GM18519 (cell line): ENCODE data around the gene SYTL3.

ENCODE experiments used
- ATAC-seq: cut with Tn5 transposase; IDR thresholded peaks from one replicate; pipeline ENCODE4 v1.9.1; 2021; ENCODE audit warnings: mild to moderate bottlenecking, moderate library complexity; ENCODE audit not compliant: unreplicated experiment, low FRiP score

The SYTL3 gene

DNA sequence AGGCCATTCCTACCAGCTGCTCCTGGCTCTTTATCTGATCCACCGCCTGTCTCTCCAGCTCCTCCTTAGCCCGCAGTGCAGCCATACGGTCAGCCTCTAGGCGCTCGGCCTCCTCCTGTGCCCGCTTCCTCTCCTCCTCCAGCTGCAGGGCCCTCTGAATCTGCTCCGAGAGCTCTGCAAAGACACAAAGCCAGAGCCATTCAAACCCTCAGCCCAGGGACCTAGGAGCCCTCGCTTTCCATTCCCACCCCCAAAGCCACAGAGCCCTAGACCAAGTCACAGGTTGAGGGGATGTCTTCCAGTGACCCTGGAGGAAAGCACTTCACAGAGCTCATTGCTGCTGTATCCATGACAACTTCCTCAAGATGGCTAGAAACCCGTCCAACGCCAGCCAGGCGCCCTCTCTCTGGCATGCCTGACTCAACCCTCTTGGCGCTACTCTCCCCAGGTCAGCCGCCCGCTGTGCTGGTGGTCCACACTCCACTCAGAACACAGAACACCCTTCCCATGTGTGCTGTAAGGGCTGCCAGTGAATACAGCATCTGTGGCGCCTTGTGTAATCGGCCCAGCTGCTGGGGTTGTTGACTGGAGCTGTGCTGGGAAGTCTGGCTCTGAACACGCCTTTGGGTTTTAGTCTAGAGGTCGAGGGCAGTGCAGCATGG is 120.0 kb downstream of the SYTL3 start:
- no peak for ATAC-seq

DNA sequence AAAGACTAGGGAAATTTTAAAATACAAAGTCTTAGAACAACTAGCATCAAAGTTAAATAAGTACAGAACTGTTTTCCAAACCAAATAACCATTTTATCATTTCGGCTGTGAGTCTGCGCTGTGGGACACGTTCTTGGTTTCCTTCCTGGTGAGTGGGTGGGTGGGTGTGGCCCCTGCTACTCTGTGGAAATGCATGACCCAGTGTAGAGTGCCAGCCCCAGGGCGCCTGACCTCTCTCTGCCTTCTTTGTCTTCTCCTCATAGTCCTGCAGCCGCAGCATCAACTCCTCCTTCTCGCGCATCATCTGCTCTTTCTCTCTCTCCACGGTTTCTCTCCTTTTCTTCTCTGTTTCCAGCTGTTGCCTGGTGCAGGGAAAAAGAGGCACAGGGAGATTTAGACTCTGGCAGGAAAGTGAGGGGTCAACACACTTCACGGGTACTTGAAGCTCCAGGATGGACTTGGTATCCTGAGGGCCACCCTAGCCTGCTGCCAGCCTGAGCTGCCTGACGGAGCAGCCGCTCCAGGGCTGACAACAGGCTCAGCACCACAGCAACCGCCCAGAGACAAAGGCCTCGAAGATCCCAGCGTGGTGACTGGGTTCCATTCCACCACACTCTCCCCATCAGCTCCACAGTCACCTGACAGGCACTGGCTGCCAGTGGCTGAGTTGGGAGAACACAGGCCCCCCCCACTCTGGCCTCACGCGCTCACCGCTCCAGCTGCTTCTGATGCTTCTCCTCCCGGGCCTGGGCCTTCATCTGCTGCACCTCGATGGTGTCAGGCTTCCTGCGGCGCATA is 120.9 kb downstream of the SYTL3 start:
- no peak for ATAC-seq

GRCh38 chr6:158771399-158772152 is 121.7 kb downstream of the SYTL3 start:
- no peak for ATAC-seq

GRCh38 chr6:158772172-158772571 is 122.3 kb downstream of the SYTL3 start:
- ATAC-seq = no peak

GRCh38 chr6:158772851-158773371 is 123.1 kb downstream of the SYTL3 start:
- no peak for ATAC-seq

GRCh38 chr6:158773581-158774449 is 124.0 kb downstream of the SYTL3 start:
- no peak for ATAC-seq

DNA sequence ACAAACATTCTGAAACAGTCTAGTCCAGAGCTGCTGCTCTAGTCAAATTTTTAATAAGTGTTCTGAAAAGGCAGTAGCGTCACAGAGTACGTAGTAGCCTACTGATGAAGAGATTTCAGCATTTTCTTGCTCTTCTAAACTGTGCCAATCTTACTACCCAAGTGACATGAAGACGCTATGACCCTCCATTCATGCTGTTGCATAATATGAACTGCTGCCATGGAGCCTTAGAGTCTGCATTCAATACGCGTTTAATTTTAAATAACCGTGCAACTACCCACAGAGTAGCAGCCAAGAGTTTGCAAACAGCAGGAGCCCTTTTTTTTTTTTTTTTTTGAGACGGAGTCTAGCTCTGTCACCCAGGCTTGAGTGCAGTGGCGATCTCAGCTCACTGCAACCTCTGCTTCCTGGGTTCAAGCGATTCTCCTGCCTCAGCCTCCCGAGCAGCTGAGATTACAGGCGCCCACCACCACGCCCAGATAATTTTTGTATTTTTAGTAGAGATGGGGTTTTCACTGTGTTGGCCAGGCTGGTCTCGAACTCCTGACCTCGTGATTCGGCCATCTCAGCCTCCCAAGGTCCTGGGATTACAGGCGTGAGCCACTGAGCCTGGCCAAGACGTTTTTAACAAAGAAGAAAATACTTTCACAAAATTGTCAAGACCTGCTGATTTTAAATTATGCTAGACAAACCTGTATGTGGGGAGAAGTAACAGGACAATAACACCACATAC is 125.0 kb downstream of the SYTL3 start:
- no peak for ATAC-seq

DNA sequence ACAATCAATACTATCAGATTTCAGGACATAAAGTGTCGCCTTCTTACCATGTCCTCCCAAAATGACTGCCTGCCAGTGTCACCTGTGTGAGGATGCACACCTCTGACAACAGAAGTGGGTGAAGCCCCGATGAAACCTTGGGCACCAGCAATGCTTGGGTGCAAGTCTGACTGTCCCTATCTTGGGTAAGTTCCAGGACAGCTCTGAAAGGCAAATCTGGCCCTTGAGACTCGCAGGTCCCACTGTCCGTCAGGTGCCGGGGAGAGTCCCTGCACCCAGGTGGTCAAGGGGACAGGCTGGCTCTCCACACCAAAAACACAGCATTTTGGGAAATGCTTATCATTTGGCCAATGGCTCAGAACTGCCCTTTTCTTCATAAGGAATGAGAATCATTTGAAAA is 126.0 kb downstream of the SYTL3 start:
- ATAC-seq = no peak

DNA sequence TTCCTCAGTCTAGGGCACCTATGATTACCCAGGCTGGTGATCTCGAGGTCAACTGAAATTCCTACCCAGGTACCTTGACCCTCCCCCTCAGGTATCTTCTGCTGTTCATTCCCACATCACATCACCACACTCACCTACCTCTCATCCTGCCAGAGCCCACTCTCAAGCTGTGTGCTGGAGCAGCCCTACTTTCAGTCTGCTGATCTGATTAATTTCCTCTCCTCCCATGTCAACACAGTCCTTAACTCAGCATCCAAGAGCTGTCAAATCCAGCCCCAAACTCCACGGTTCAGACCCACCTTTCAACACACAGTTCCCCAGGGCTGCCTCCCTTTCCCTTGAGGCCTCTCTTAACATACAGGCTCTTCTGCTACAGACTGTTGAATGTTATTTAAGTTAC is 126.9 kb downstream of the SYTL3 start:
- no peak for ATAC-seq

GRCh38 chr6:158777510-158777909 is 127.7 kb downstream of the SYTL3 start:
- ATAC-seq = no peak

DNA sequence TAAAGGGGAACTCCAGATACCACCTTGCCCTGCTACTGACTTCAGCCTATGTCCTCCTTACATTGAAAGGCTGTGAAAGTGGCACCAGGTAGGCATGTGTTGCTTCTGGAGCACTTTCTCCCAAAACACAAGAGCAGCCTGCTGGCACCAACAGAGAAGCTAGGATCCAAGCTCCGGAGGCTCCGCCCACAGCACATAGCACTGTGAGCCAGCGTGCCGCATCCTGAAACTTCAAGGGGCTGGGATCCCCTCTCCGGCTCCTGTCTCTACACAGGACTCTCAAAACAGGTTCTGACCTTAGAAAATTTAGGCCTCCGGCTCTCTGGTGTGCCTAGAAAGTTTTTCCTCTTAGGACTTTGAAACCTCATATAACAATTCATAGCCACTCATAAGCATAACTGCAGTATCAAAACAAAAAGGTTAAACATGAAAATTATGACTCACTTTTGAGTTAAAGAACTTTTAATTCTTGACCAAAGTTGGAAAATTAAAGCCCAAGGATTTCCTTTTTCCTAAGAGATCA is 128.2 kb downstream of the SYTL3 start:
- ATAC-seq = no peak

DNA sequence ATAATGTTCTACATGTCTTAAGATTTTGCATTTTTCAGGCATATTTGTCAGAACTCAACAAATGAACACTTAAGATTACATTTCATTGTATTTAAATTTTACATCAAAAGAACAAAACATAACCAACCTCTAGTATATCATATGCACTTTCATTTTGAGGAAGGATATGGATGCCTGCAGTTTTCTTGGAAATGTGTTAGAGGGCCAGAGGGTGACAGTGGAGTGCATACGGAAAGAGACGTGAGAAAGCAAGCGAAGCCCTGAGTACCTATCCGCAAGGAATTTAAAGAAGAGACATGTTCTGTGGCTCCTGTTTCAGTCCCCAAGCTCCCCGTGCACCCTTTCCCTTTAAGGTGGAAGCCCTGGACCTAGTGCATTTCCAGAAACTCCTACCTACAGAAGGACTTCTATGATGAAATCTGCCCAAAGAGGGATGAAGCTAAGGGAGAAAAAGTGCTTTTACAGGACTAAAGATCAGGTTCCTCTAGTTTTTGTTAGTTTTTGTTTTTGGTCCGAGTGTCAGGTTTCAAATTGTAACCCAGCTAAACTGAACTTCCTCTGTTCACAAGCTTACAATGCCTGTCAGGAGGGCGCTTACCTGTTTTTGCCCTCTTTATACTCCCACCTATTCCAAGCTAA is 130.5 kb downstream of the SYTL3 start:
- ATAC-seq = no peak

- no peak for ATAC-seq
These were observed 131.3 kb downstream of the SYTL3 start for GRCh38 chr6:158780988-158781691.

DNA sequence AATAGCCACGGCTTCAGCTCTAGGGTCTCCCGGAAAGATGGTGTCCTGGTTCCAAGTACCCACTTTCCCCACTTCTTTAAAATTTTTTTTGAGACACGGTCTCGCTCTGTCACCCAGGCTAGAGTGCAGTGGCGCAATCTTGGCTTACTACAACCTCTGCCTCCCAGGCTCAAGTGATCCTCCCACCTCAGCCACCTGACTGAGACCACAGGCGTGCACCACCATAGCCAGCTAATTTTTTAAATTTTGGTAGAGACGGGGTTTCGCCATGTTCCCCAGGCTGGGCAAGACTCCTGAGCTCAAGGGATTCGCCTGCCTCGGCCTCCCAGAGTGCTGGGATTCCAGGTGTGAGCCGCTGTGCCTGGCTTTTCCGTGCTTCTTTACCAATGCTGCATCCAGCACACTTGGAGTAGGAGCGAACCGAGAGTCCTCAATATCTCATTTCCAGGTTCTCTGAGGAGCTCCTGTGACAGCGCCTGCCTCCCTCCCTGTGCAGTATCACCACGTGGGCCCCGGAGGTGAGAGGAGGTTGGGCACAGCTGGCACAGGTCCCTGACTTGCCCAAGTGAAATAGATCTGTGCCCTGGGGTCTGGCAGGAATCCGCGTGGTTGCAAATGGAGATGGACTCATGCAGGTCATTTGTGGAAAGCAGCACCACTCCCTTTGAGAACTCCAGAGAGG is 132.0 kb downstream of the SYTL3 start:
- ATAC-seq = no peak

DNA sequence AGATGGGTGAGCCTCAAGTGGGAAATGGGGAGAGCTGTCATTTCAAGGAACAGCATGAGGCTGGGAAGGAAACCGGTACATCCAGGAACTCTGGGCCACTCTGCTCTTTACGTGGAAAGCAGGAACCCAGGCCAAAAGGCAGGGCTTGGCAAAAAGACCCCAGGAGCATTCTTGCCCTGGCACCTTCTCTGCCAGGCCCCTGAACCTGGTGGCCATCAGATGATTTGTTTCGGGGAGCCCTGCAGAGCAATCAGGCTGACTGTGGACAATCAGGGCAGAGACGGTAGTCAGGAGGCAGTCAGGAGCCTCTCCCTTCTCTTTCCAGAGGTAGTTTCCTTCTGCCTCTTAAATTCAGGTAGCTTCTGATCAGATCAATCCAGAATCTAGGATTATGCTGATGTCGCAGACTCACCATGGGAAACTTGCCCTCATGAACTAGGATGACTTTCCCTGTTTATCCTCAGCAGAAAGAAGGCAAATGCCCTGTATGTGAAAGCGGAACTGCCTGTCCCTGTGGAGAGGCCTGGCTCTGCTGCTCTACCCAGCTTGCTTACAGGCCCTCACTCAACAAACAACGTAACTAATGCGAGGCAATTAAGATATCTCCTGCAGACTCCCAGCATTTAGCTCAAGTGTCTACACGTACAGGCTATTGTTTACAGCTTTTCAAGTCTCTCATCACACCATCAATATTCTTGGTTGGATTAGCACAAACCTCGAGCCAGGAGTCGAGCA is 132.7 kb downstream of the SYTL3 start:
- no peak for ATAC-seq

DNA sequence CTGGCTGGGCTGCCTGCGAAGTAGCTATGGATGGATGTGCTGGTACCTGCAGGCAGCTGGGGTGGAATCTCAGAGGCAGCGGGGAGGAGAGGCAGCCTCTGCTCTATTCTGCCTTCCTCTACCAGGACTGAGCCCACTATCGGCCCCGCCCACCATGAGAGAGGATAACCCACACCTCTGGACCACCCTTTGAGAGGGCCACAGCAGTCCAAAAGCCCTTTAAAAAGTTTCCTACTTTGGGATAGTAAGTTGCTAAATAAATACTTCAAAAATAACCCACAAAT is 133.3 kb downstream of the SYTL3 start:
- ATAC-seq = no peak

- no peak for ATAC-seq
These were observed 134.0 kb downstream of the SYTL3 start for GRCh38 chr6:158783851-158784250.
